NCI-H2171 (cell line): Measurements from ENCODE around the gene WASF2.

ENCODE experiments used
- DNase-seq: peaks from one replicate; lab custom pipeline; 2025; lab: John Stamatoyannopoulos, UW

WASF2 gene

GRCh38 chr1:27377760-27378495 is 112.0 kb downstream of the WASF2 start:
- peak; percentile 59 for DNase-seq

- no peak for DNase-seq
Observed at GRCh38 chr1:27374362-27375086, 115.4 kb downstream of the WASF2 start, which contains the start of gene FCN3. Gene FCN3, minus strand, starts transcription at chr1:27374824. Its CDS starts 6 bp downstream, at chr1:27374818.

DNA sequence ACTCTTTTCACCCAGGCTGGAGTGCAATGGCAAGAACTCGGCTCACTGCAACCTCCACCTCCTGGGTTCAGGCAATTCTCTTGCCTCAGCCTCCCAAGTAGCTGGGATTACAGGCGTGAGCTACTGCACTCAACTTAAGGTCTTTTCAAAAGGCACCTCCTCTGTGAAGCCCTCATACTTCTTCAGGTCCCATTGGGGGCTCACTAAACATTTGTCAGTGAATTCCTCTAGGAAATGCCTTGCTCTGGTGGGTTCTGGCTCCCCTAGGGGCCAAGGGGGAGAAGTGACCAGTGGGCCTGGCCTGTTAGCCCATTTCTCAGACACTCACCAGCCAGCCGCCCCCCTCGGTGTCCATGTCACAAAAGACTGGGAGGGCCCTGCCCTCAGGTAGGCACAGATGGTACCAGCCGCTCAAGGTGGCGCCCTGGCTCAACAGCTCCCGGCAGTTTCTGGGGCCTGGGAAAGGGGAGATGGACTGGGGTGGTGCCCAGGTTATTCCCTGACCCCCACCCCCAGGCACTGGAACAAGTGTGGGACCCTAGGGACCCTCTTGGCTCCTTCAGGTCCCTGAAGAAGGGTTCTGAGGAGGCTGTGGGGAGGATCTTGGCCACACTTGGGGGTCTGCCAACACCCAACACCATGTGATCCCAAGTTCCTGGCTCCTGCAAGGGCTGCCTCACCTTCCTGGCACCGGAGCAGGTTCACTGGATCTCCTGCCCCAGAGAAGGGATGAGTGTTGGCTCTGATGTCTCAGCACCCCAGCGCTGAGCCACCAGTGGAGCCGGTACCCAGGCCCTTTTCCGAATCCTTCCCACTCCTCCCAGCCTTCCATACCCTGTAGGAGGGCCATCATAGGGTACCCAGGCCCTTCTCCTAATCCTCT is 116.9 kb downstream of the WASF2 start:
- no peak for DNase-seq

GRCh38 chr1:27372022-27372807 is 117.8 kb downstream of the WASF2 start:
- no peak for DNase-seq

- DNase-seq: no peak
Observed at GRCh38 chr1:27368869-27369582, 120.9 kb downstream of the WASF2 start.

GRCh38 chr1:27367160-27367650 is 122.8 kb downstream of the WASF2 start:
- DNase-seq: no peak

DNA sequence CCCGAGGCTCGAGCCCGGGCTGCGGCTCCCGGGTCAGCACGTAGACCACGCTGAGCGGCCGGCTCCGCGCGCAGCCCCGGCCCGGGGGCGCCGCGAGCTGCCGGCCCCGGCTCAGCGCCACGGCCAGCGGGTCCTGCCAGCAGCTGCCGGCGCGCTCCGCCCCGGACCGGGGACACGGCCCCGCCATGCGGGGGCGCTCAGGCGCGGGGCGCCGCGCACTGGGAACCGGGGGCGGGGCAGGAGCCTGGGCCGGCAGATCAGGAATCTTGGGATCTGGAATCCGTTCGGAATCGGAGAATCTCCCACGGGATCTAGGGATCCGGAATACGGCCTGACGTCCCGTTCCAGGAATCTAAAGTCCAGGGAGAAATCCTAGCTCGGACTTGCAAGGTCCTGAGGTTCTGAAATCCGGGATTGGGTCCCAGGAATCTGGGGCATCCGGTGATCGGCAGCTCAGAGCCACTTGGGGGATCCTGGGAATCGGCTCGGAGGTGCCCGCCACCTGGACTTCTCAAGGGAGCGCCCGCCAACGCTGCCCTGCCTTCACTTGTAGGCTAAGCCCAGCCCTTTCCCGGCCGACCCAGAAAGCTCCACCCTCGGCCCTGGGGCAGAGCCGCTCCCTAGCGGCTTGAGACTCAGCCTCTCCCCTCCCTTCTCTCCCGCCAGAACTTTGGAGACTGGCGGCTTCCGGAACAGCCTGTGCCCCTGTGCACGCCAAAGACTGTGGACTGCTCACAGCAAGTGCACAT is 123.4 kb downstream of the WASF2 start, which contains the start of gene MAP3K6:
MAP3K6 (minus strand) TSS at position 551 of the 749 bp plus-strand sequence; CDS start at position 187, 364 bp downstream.
- peak; percentile 80 for DNase-seq

GRCh38 chr1:27366113-27366410 is 123.9 kb downstream of the WASF2 start:
- DNase-seq: peak; percentile 73

DNA sequence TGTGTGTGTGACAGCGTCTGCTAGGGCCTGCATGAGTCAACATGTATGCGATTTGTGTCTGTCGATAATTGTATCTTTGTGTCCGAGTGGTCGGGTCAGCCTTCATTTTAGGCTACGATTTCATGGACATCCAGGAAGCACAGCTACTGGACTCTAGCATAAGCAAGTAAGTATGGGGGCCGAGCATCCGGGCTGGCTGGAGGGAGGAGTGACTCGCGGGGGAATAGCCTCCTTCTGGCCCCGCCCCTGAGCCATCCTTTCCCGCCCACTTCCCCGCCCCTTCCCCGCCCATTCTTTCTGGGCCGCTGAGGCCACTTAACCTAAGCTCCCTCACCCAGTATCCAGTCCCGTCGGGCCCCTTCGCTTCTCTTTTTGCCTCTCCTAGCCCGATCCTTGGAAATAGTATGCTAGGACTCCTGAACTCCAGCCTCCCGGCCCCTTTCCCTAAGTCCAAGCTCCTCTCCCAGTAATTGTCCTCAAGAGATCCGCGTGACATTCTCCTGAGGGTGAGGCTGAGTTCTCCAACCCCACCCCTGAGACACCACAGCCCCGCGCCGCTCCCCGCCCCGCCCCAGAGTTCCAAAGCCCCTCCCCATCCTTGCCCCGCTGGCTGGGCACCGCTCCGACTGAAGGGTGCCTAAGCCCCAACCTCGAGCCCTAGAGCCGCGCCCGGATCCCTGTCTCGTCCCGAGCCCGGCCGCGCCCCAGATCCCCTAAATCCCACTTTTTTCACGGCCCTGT is 124.4 kb downstream of the WASF2 start:
- DNase-seq: peak; percentile 64

DNA sequence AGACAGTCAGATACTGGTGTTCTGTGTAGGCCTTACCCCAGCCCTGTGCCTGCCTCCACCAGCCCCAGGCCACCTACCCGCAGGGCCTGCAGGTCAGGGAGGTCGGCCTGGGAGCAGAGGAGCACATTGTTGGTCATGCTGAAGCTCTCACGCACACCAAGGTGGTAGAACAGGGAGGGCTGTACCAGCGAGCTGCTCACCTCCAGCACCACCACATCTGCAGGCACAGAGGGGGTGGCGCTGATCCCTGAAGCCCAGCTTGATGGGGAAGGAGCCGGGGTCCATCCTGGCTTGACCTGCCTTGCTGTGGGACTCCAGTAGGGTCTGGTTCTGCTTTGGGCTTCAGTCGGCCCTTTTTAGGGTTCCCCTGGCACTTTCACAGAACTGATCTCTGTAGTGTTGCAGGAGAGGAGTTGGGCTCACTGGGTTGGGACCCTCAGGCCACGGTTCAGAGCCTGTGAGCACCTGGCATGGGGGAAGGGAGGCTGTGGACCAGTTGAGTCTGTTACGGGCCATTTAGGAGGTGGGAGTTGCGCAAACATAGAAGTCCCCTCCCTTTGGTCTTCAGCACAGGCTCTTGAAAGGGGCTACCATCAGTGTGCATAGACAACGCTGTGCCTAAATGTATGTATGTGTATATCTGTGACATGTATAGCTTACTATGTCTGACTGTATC is 125.1 kb downstream of the WASF2 start:
- no peak for DNase-seq

- no peak for DNase-seq
Observed at GRCh38 chr1:27363766-27364695, 125.9 kb downstream of the WASF2 start.

GRCh38 chr1:27361553-27361952 is 128.4 kb downstream of the WASF2 start:
- no peak for DNase-seq

DNA sequence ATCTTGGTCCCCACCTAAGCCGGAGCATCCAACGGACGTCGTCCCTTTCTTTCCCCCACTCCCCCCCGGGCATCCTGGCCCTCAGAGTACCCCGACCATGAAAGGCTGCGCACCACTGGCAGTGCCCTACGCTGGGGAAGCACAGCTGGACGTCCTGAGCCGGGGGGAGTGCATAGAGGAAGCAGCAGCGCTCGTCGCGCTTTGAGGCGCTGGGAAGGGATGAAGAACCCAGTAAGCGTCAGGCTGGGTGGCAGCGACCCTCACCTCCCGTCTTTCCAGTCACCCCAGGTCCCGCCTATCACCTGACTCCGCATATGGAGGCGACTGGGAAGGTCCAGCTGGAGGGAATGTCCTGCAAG is 128.9 kb downstream of the WASF2 start:
- no peak for DNase-seq

DNA sequence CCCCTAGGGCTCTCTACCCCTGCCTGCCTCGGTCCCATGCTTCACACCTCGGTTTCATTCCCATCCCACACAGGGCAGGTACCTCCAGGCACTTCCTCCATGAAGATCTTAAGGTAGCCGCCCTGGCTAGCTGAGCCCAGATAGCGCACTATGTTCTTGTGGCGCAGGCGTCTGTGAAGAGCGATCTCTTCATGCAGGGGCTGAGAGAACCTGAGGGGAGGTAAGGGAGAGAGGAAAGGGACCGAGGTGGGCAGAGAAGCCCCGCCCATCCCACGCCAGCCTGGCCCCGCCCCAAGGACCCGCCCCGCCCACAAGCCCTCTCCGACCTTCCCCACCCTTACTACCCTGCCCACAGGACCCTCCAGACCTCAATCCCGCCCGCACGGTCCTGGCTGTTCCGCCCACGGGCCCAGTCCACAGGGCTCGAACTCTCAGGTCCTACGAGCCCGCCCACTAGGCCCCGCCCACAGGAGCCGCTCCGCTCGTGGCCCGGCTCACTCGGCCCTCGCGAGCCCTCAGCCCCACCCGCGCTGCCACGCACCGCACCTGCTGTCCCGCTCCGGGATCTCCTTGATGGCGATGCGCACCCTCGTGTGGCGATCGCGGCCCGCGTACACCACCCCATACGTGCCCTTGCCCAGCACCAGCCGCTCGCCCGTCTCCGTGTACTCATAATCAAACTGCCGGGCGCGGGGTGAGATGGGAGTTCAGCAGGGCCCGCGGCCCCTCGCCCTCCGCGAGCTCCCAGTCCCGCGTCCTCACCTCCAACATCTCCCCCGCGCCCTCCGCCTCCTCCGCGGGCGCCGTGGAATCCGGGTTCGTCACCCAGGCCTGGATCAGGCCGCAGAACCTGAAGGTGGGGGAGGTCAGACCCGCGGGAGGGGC is 129.6 kb downstream of the WASF2 start:
- DNase-seq: no peak

DNA sequence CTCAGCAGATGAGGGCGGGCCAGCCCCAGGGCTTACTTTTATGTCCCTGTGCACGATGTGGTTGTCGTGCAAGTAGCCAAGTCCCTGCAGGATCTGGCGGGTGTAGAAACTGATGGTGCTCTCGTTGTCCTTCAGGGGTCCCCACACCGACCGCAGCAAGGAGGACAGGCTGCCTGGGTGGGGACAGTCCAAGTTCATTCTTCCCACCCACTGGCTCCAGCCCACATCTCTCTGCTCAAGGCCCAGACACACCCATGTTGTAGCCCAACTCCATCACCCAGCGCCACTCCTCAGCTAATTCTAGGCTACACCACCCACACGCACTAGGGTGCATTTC is 130.2 kb downstream of the WASF2 start:
- no peak for DNase-seq

GRCh38 chr1:27358928-27359313 is 131.0 kb downstream of the WASF2 start:
- DNase-seq: no peak
